Astrocyte (in vitro differentiated cells and primary cell): ENCODE measurements around the gene OR52K2. TPM values are rescaled to one million over a fixed set of nuclear protein-coding genes. Genes with fewer than 3 reads are reported as not detected.

Experiments
- DNase-seq: peaks from one replicate; pipeline ENCODE4 v3.0.0-alpha.2; 2010; ENCODE audit warnings: low read depth
- FAIRE-seq: peaks from 2 replicates; lab custom pipeline; 2011; peaks lifted over from hg19 to GRCh38; lab: Jason Lieb, UNC
- H2AFZ ChIP-seq: 2 replicates; pipeline ENCODE4 v1.6.0; 2012; ENCODE audit warnings: low read depth, low read length, inconsistent platforms
- H3K27ac ChIP-seq: 2 replicates; pipeline ENCODE4 v1.5.1; 2011; ENCODE audit warnings: low read depth, low read length, inconsistent platforms
- H3K27me3 ChIP-seq: 2 replicates; pipeline ENCODE4 v1.6.0; 2011; ENCODE audit warnings: low read length, inconsistent platforms; ENCODE audit not compliant: insufficient read depth
- H3K36me3 ChIP-seq: 2 replicates; pipeline ENCODE4 v1.5.1; 2011; ENCODE audit warnings: low read length, inconsistent platforms; ENCODE audit not compliant: insufficient read depth
- H3K4me1 ChIP-seq: 2 replicates; pipeline ENCODE4 v1.5.1; 2011; ENCODE audit warnings: low read length, inconsistent platforms; ENCODE audit not compliant: insufficient read depth
- H3K4me2 ChIP-seq: 2 replicates; pipeline ENCODE4 v1.6.0; 2012; ENCODE audit warnings: low read length, inconsistent platforms
- H3K4me3 ChIP-seq: 2 replicates; pipeline ENCODE4 v1.5.1; 2011; ENCODE audit warnings: low read depth, mild to moderate bottlenecking, low read length, inconsistent platforms; ENCODE audit not compliant: insufficient read depth
- H3K79me2 ChIP-seq: 2 replicates; pipeline ENCODE4 v1.6.0; 2012; ENCODE audit warnings: mild to moderate bottlenecking, low read length, inconsistent platforms; ENCODE audit not compliant: insufficient read depth
- H3K9ac ChIP-seq: 2 replicates; pipeline ENCODE4 v1.6.0; 2012; ENCODE audit warnings: mild to moderate bottlenecking, low read length, inconsistent platforms
- H3K9me3 ChIP-seq: 2 replicates; pipeline ENCODE4 v1.5.1; 2012; ENCODE audit warnings: low read depth, mild to moderate bottlenecking, low read length, inconsistent platforms; ENCODE audit not compliant: insufficient read depth
- H4K20me1 ChIP-seq: 2 replicates; pipeline ENCODE4 v1.6.0; 2012; ENCODE audit warnings: low read length, inconsistent platforms; ENCODE audit not compliant: insufficient read depth
- H3K27ac Mint-ChIP-seq: one replicate; pipeline ENCODE4 v1.8.0; 2021; ENCODE audit warnings: mild to moderate bottlenecking, mixed read lengths; ENCODE audit not compliant: unreplicated experiment
- H3K27me3 Mint-ChIP-seq: one replicate; pipeline ENCODE4 v1.8.0; 2021; ENCODE audit warnings: low read depth, mixed read lengths; ENCODE audit not compliant: unreplicated experiment
- H3K36me3 Mint-ChIP-seq: one replicate; pipeline ENCODE4 v1.8.0; 2021; ENCODE audit warnings: low read depth, mixed read lengths; ENCODE audit not compliant: unreplicated experiment
- H3K4me1 Mint-ChIP-seq: one replicate; pipeline ENCODE4 v1.8.0; 2021; ENCODE audit warnings: low read depth, mixed read lengths; ENCODE audit not compliant: unreplicated experiment
- H3K4me3 Mint-ChIP-seq: one replicate; pipeline ENCODE4 v1.8.0; 2021; ENCODE audit warnings: mild to moderate bottlenecking, moderate library complexity, mixed read lengths; ENCODE audit not compliant: unreplicated experiment
- H3K9me3 Mint-ChIP-seq: one replicate; pipeline ENCODE4 v1.8.0; 2021; ENCODE audit warnings: mild to moderate bottlenecking, mixed read lengths; ENCODE audit not compliant: unreplicated experiment
- CTCF ChIP-seq: IDR thresholded peaks from 2 replicates; pipeline ENCODE4 v1.5.1; 2011; ENCODE audit warnings: low read depth, mild to moderate bottlenecking, inconsistent platforms, low read length, moderate library complexity; ENCODE audit not compliant: insufficient read depth
- EZH2 ChIP-seq: IDR thresholded peaks from 2 replicates; pipeline ENCODE4 v1.6.1; 2012; ENCODE audit warnings: mild to moderate bottlenecking, low read length, inconsistent platforms; ENCODE audit not compliant: insufficient read depth
- total RNA-seq: library from RNA; stranded (reverse); gene quantifications from 2 replicates; pipeline ENCODE4 v1.2.1, GENCODE V29; 2021

Gene OR52K2
- total RNA-seq, 1 donor from 2014 or later: 0.23 TPM

GRCh38 chr11:4496557-4497248, 47.6 kb downstream of the OR52K2 start:
- Mint-ChIP-seq H3K9me3 (no peaks in the 10 kb centered on the region), H3K27me3 (no peaks in the 10 kb centered on the region), H3K27ac (no peak overlapping the region), H3K4me3 (no peak overlapping the region), H3K4me1 (no peaks in the 10 kb centered on the region), H3K36me3 (no peaks in the 10 kb centered on the region)
- Histone ChIP-seq H3K36me3 (no peaks in the 10 kb centered on the region), H4K20me1 (no peaks in the 10 kb centered on the region), H3K4me1 (no peaks in the 10 kb centered on the region), H3K9me3 (no peaks in the 10 kb centered on the region), H3K4me2 (no peak overlapping the region), H3K79me2 (no peaks in the 10 kb centered on the region), H3K27ac (no peak overlapping the region), H3K9ac (no peak overlapping the region), H3K27me3 (peaks cover 5% of the 10 kb centered on the region), H2AFZ (no peak overlapping the region), H3K4me3 (no peak overlapping the region)
- no peak for DNase-seq
- FAIRE-seq: no peak
- no peak for TF ChIP-seq EZH2
- no peak for TF ChIP-seq CTCF

Other genes starting within 250 kb of the OR52K2 start
- not detected in 2 replicates for gene OR52B4, start 80.9 kb upstream of the OR52K2 start, total RNA-seq
- gene TRIM21, start 55.6 kb upstream of the OR52K2 start, total RNA-seq: 42.4 and 48.0 TPM in 2 replicates
- gene OR52K1, start 33.4 kb downstream of the OR52K2 start, total RNA-seq: 0.14 and 0.20 TPM in 2 replicates
- gene OR52M1, start 95.9 kb downstream of the OR52K2 start, total RNA-seq: not detected in 2 replicates
- not detected in 2 replicates for gene OR52I2, start 132.4 kb downstream of the OR52K2 start, total RNA-seq
- not detected in 2 replicates for gene OR52I1, start 144.7 kb downstream of the OR52K2 start, total RNA-seq
- gene TRIM68, start 158.9 kb downstream of the OR52K2 start, total RNA-seq: 10.7 and 11.5 TPM in 2 replicates
- gene OR51D1, start 188.2 kb downstream of the OR52K2 start, total RNA-seq: not detected in 2 replicates
- not detected in 2 replicates for gene OR51E1, start 194.7 kb downstream of the OR52K2 start, total RNA-seq
- 0.27 and 0.38 TPM in 2 replicates for gene OR51E2, start 248.6 kb downstream of the OR52K2 start, total RNA-seq